Coronary artery (tissue), 2 donors: ENCODE measurements around the gene DAO.

Experiments used
- DNase-seq: peaks from one replicate; pipeline ENCODE4 v3.0.0-alpha.2; 2017; ENCODE audit warnings: low spot score
- H3K27ac ChIP-seq, 2 donors: fragments of 200-600 bp; sonication (generic); one replicate each; pipeline ENCODE4 v1.5.1; 2016 to 2019
- H3K4me3 ChIP-seq: fragments of 200-600 bp; sonication (generic); 2 replicates; pipeline ENCODE4 v1.5.1; 2016; ENCODE audit warnings: mild to moderate bottlenecking, moderate library complexity
- CTCF ChIP-seq: fragments of 200-600 bp; sonication (generic); IDR thresholded peaks from one replicate; pipeline ENCODE4 v1.5.1; 2019; ENCODE audit warnings: antibody characterized with exemption

The DAO gene

GRCh38 chr12:108918206-108918605 lies 38.3 kb downstream of the DAO start:
- DNase-seq = no peak
- no peak for TF ChIP-seq CTCF
- Histone ChIP-seq H3K27ac (no peak overlapping the region), H3K4me3 (no peak overlapping the region)

GRCh38 chr12:108918960-108919642 lies 39.2 kb downstream of the DAO start:
- Histone ChIP-seq H3K4me3 (no peak overlapping the region), H3K27ac (no peak overlapping the region)
- DNase-seq = no peak
- no peak for TF ChIP-seq CTCF

GRCh38 chr12:108921946-108922345 lies 42.1 kb downstream of the DAO start:
- no peak for TF ChIP-seq CTCF
- no peak for DNase-seq
- Histone ChIP-seq H3K27ac (no peak overlapping the region), H3K4me3 (no peak overlapping the region)

- no peak for TF ChIP-seq CTCF
- Histone ChIP-seq H3K27ac (no peak overlapping the region), H3K4me3 (no peak overlapping the region)
- no peak for DNase-seq
Measured at GRCh38 chr12:108922918-108923317, 43.0 kb downstream of the DAO start.

- H3K27ac ChIP-seq = no peak overlapping the region
- no peak for DNase-seq
- no peak overlapping the region for H3K4me3 ChIP-seq
- TF ChIP-seq CTCF = no peak
Measured at GRCh38 chr12:108928695-108929094, 48.8 kb downstream of the DAO start.

- no peak for TF ChIP-seq CTCF
- no peak for DNase-seq
- no peak overlapping the region for H3K27ac ChIP-seq
Measured at GRCh38 chr12:108930155-108930554, 50.3 kb downstream of the DAO start.

GRCh38 chr12:108930756-108931155 lies 50.9 kb downstream of the DAO start:
- Histone ChIP-seq H3K27ac (no peak overlapping the region), H3K4me3 (no peak overlapping the region)
- no peak for TF ChIP-seq CTCF
- DNase-seq = no peak

More at GRCh38 chr12:108930155-108930554, 50.3 kb downstream of the DAO start:
- H3K4me3 ChIP-seq = no peak overlapping the region
